Renal pelvis (tissue), 12 donors: ENCODE measurements around the gene LPAR2. TPM values are rescaled to one million over a fixed set of nuclear protein-coding genes. Genes with fewer than 3 reads are reported as not detected.
"Not testable (repeated sequence)": the region's sequence is repeated elsewhere in the genome, so short reads cannot be mapped to it uniquely, and the experiment has no call there.

Experiments used
- DNase-seq: peaks from one replicate; pipeline ENCODE4 v3.0.0-alpha.2; 2013
- long read RNA-seq, 16 experiments: transcript quantifications; one replicate each; lab custom pipeline, GENCODE V29; 2026
- polyA plus RNA-seq, 3 donors: library from polyadenylated mRNA; unstranded; fragments of 120-200 nt; gene quantifications; one replicate each; pipeline ENCODE4 v1.2.1, GENCODE V29; 2013; ENCODE audit not compliant: insufficient read length in 3 of 3

The LPAR2 gene
- 10 to 100 TPM; 33.1 to 34.6 (median 33.7) TPM for polyA plus RNA-seq
- long read RNA-seq, donor 1, partial matches to known transcripts, result 0 of 1 reads
- long read RNA-seq, donor 1, other reads (novel, unspliced or antisense), result 0 of 1 reads
- long read RNA-seq, donor 2, partial matches to known transcripts, result 0 of 4 reads
- long read RNA-seq, donor 2, other reads (novel, unspliced or antisense), result 0 of 4 reads
- long read RNA-seq, donor 3, partial matches to known transcripts, result 0 of 4 reads
- long read RNA-seq, donor 3, other reads (novel, unspliced or antisense), result 0 of 4 reads
- long read RNA-seq, donor 4, partial matches to known transcripts, result 0 of 3 reads
- long read RNA-seq, donor 4, other reads (novel, unspliced or antisense), result 0 of 3 reads
- long read RNA-seq, donor 5, partial matches to known transcripts, result 0 of 2 reads
- long read RNA-seq, donor 5, other reads (novel, unspliced or antisense), result 0 of 2 reads
- long read RNA-seq, donor 6, partial matches to known transcripts, result 0 of 5 reads
- long read RNA-seq, donor 6, other reads (novel, unspliced or antisense), result 0 of 5 reads
- long read RNA-seq, donor 7, transcript LPAR2-201 (3 exons, 1,791 nt), result major isoform, 5 of 26 reads
- long read RNA-seq, donor 7, partial matches to known transcripts, result 18 of 26 reads
- long read RNA-seq, donor 7, other reads (novel, unspliced or antisense), result 0 of 26 reads
- long read RNA-seq, donor 8, partial matches to known transcripts, result 6 of 7 reads
- long read RNA-seq, donor 8, other reads (novel, unspliced or antisense), result 0 of 7 reads
- long read RNA-seq, donor 9, partial matches to known transcripts, result 7 of 8 reads
- long read RNA-seq, donor 9, other reads (novel, unspliced or antisense), result 0 of 8 reads
- long read RNA-seq, donor 10, partial matches to known transcripts, result 0 of 5 reads
- long read RNA-seq, donor 10, other reads (novel, unspliced or antisense), result 0 of 5 reads
- long read RNA-seq, donor 11, partial matches to known transcripts, result 0 of 4 reads
- long read RNA-seq, donor 11, other reads (novel, unspliced or antisense), result 0 of 4 reads
- long read RNA-seq, donor 12, transcript LPAR2-201 (3 exons, 1,791 nt), result major isoform, 7 of 7 reads
- long read RNA-seq, donor 12, partial matches to known transcripts, result 0 of 7 reads
- long read RNA-seq, donor 12, other reads (novel, unspliced or antisense), result 0 of 7 reads
- long read RNA-seq, donor 13, partial matches to known transcripts, result 9 of 9 reads
- long read RNA-seq, donor 13, other reads (novel, unspliced or antisense), result 0 of 9 reads
- long read RNA-seq, donor 14, result 0 reads
- long read RNA-seq, donor 15, result 0 reads
- long read RNA-seq, donor 16, partial matches to known transcripts, result 0 of 3 reads
- long read RNA-seq, donor 16, other reads (novel, unspliced or antisense), result 0 of 3 reads

- peak; percentile 60 for DNase-seq
These were observed at the start of gene LPAR2 for GRCh38 chr19:19627621-19628500. Gene LPAR2, minus strand, starts transcription at chr19:19628220. Its CDS starts 945 bp downstream, at chr19:19627275.

DNA sequence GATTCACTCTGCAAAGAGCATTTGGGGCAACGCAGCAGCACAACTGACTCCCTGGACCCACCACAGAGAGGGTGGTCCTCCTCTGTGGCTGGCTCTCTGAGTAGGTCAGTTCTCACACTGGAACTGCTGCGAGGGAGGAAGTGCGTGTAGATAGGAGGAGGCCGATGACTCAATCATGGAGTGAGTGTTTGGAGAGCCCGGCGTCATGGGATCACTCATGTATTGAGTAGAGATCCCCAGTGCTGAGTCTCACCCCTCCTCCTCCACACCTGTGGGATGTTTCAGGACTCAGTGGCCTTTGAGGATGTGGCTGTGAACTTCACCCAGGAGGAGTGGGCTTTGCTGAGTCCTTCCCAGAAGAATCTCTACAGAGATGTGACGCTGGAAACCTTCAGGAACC is 49.6 kb upstream of the LPAR2 start:
- DNase-seq, result no peak

- DNase-seq, result no peak
These were observed 46.3 kb upstream of the LPAR2 start for GRCh38 chr19:19674315-19674714.

DNA sequence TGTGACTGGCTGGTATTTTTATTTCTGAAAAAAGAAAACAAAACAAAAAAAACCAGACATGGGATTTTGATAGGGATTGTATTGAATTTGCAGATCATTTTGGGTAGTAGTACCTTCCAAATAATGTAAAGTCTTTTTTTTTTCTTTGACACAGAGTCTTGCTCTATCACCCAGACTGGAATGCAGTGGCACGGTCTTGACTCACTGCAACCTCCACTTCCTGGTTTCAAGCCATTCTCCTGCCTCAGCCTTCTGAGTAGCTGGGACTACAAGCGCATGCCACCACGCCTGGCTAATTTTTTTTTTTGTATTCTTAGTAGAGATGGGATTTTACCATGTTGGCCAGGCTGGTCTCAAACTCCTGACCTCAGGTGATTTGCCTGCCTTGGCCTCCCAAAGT is 44.8 kb upstream of the LPAR2 start:
- no peak for DNase-seq

DNA sequence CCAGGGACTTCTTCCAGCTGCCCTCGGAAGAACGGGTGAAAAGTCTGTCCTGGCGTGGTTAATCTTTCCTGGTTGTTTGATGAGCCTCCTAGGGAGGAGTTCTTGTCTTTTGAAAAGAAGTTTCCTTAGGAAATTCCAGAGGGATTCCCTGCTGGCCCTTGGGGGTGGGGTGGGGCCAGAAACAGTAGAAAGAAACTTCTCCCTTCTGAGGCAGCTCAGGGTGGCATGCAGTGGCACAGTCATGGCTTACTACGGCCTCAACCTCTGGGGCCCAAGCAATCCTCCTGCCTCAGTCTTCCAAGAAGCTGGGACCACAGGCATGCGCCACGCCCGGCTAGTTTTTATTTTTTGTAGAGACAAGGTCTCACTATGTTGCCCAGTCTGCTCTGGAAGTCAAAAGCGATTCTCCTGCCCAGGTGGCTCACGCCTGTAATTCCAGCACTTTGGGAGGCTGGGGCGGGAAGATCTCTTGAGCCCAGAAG is 42.1 kb upstream of the LPAR2 start:
- DNase-seq, result no peak

GRCh38 chr19:19668230-19669012 is 40.4 kb upstream of the LPAR2 start, which contains the start of gene ZNF101:
Gene ZNF101, plus strand, starts transcription at chr19:19668839. Its CDS starts 125 bp downstream, at chr19:19668964.
- DNase-seq, result peak; percentile 92

DNA sequence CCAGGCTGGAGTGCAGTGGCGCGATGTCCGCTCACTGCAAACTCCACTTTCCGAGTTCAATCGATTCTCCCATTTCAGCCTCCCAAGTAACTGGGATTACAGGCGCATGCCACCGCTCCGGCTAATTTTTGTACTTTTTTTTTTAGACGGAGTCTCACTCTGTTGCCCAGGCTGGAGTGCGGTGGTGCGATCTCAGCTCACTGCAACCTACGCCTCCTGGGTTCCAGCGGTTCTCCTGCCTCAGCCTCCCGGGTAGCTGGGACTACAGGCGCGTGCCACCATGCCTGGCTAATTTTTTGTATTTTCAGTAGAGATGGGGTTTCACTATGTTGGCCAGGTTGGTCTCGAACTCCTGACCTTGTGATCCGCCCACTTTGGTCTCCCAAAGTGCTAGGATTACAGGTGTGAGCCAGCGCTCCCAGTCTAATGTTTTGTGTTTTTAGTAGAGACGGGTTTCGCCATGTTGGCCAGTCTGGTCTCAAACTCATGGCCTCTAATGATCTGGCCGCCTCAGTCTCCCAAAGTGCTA is 37.5 kb upstream of the LPAR2 start:
- not testable (repeated sequence) for DNase-seq

- peak; percentile 96 for DNase-seq
These were observed 35.5 kb upstream of the LPAR2 start, which contains the start of gene ATP13A1 for GRCh38 chr19:19663256-19664120. Gene ATP13A1, minus strand, starts transcription at chr19:19663676. Its CDS starts 10 bp downstream, at chr19:19663666.

GRCh38 chr19:19662871-19663255 is 34.8 kb upstream of the LPAR2 start:
- no peak for DNase-seq

- no peak for DNase-seq
These were observed 34.3 kb upstream of the LPAR2 start for GRCh38 chr19:19662344-19662743.

DNA sequence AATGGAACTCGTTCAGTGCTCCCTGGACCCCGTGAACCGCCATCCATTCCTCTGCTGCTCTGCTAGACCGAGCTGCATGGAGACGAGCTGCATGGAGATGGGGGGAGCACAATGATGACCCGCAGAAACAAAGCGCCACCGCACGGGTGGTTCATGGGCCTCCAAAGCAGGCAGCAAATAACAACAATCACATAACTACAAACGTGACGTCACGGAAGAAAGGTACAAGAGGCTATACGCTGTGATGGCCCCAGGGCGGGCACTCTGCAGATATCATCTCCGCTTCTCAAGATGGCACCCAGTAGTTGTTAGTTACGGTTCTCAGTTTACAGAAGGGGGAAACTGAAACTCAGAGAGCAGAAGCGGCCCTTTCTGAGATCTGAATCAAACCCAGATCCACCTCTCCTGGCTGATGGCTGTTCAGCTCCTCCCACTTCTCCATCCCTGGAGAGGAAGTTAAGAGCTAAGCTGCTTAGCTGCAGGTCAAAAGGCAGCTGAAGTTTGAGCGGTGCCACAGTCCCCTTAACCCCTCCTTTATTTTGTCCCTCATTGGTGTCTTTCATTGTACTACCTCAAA is 33.7 kb upstream of the LPAR2 start:
- no peak for DNase-seq

DNA sequence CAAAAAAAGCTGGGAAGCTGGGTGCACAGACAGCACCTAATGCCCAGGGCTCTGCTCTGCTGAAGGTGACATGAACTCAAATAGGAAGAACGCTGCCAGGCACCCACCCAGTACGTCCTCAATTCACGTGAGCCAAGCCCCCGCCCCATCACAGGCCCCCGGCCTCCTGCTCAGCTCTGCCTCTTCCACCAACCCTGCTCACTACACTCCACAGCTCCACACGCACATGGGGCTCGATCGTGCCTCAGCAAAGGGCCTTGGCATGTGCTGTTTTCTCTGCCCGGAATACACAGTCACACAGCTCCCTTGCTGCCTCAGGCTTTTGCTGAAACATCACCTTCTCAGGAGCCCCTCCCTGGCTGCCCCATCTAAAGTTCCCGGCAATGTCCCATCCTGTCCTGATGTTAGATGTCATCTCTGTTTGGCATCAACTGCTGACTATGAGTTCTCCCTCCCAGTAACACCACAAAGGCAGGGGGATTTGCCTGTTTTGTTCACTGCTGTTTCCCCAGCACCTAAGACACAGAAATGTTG is 33.2 kb upstream of the LPAR2 start:
- DNase-seq, result no peak

DNA sequence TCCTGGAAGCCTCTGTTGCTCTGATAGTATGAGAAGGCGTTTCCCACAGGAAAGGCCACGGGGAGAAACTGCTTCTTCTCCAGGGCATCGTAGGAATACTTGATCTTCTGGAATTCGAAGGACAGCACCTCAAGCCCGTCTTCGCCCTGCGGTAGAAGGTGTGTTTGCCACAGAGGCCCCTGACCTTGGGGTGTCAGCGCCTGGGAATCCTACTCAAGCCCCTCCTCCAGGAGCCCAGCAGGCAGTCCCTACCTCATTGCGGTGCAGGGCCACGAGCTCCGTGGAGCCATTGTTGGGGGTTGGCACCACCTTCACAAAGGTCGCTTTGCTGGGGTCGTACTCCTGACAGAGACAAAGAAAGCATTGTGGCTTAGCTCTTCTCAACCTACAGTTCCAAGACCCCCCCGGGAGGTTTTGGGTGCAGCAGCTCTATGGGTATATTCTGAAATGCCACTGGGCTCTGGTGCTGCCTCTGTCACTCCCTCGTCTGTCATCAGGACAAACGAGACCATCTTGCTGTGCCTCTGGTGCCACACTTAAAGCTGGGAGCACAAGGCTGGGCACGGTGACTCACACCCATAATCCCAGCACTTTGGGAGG is 31.7 kb upstream of the LPAR2 start:
- DNase-seq, result no peak

GRCh38 chr19:19657397-19657783 is 29.4 kb upstream of the LPAR2 start:
- DNase-seq, result no peak

GRCh38 chr19:19656451-19657396 is 28.7 kb upstream of the LPAR2 start:
- DNase-seq, result no peak
